Stimulated activated CD4-positive, alpha-beta T cell treated with anti-CD3 and anti-CD28 coated beads, Interleukin-4, amount 100 ng/mL, for 1 hour (primary cell): ENCODE measurements around the gene RTL10.
A peak's percentile ranks its signal among the peaks of the same experiment; 100 is the strongest.

Experiments used
- DNase-seq: peaks from one replicate; pipeline ENCODE4 v3.0.0-alpha.2; 2020

The RTL10 gene

GRCh38 chr22:19888131-19888746, 33.6 kb upstream of the RTL10 start:
- DNase-seq, result no peak

- no peak for DNase-seq
Measured at GRCh38 chr22:19887256-19887985, 32.7 kb upstream of the RTL10 start.

- peak; percentile 45 for DNase-seq
Measured at GRCh38 chr22:19886605-19887255, 32.1 kb upstream of the RTL10 start.

GRCh38 chr22:19885841-19886592, 31.3 kb upstream of the RTL10 start:
- no peak for DNase-seq

GRCh38 chr22:19884954-19885751, 30.5 kb upstream of the RTL10 start:
- no peak for DNase-seq

GRCh38 chr22:19884161-19884953, 29.7 kb upstream of the RTL10 start:
- peak; percentile 1 for DNase-seq

- DNase-seq, result peak; percentile 0
Measured at GRCh38 chr22:19883446-19883845, 28.8 kb upstream of the RTL10 start.

GRCh38 chr22:19882446-19883381, 28.0 kb upstream of the RTL10 start:
- DNase-seq, result peak; percentile 0

- no peak for DNase-seq
Measured at GRCh38 chr22:19880786-19881569, 26.3 kb upstream of the RTL10 start.

GRCh38 chr22:19879992-19880785, 25.5 kb upstream of the RTL10 start:
- DNase-seq, result peak; percentile 0

- peak; percentile 0 for DNase-seq
Measured at GRCh38 chr22:19879643-19879991, 24.9 kb upstream of the RTL10 start.

- no peak for DNase-seq
Measured at GRCh38 chr22:19879246-19879570, 24.5 kb upstream of the RTL10 start.

GRCh38 chr22:19878461-19879245, 24.0 kb upstream of the RTL10 start:
- DNase-seq, result peak; percentile 1

- peak; percentile 0 for DNase-seq
Measured at GRCh38 chr22:19877626-19878339, 23.1 kb upstream of the RTL10 start.

GRCh38 chr22:19876941-19877625, 22.4 kb upstream of the RTL10 start:
- peak; percentile 0 for DNase-seq

GRCh38 chr22:19876314-19876940, 21.8 kb upstream of the RTL10 start:
- peak; percentile 0 for DNase-seq
